Right cardiac atrium (tissue), 5 donors: ENCODE results near the gene ZNF337. TPM values are rescaled to one million over a fixed set of nuclear protein-coding genes. Genes with fewer than 3 reads are reported as not detected.
"Not testable (repeated sequence)": the region's sequence is repeated elsewhere in the genome, so short reads cannot be mapped to it uniquely, and the experiment has no call there.

Source experiments
- ATAC-seq, 2 donors: fragments of 200-7000 bp; cut with Tn5 transposase; one replicate each; pipeline versions ENCODE4 v1.8.0 to v1.9.1; 2020; ENCODE audit warnings: moderate library complexity in 2 of 2, mild to moderate bottlenecking in 1 of 2
- DNase-seq, 3 donors: peaks; one replicate each; pipeline ENCODE4 v3.0.0-alpha.2; 2020
- H3K27ac ChIP-seq: one replicate; pipeline ENCODE4 v1.5.1; 2013; ENCODE audit warnings: mild to moderate bottlenecking, low read length, control low read depth, moderate library complexity
- H3K27me3 ChIP-seq: one replicate; pipeline ENCODE4 v1.6.1; 2013; ENCODE audit not compliant: control insufficient read depth, insufficient read depth
- H3K4me1 ChIP-seq: one replicate; pipeline ENCODE4 v1.6.1; 2013; ENCODE audit warnings: low read length; ENCODE audit not compliant: control insufficient read depth, insufficient read depth
- H3K4me3 ChIP-seq: one replicate; pipeline ENCODE4 v1.5.1; 2013; ENCODE audit warnings: low read length, control low read depth
- H3K9me3 ChIP-seq: one replicate; pipeline ENCODE4 v1.6.1; 2013; ENCODE audit warnings: low read length; ENCODE audit not compliant: control insufficient read depth
- WGBS: extraction: QIAGEN DNeasy Blood & Tissue Kit; methylation state at CpG from one replicate; pipeline ENCODE4 v1.1.7; 2013; 5-methylcytosine and 5-hydroxymethylcytosine counted together
- intact Hi-C, 4 donors: fragments of 100-400 bp; cut with DNase I; formaldehyde crosslinking; loops; one replicate each; pipeline versions ENCODE4 v1.11.0 to v1.14.0; 2022 to 2023
- polyA plus RNA-seq: library from polyadenylated mRNA; stranded (reverse); fragments of 200-250 nt; gene quantifications from one replicate; pipeline ENCODE4 v1.2.3, GENCODE V29; 2013
- total RNA-seq, 4 donors: library from RNA; stranded (reverse); fragmentation: NEBNext Ultra II Directional; extraction: Animal tissue kit (Norgen Biotek cat#: 25700); gene quantifications; one replicate each; pipeline ENCODE4 v1.2.1, GENCODE V29; 2021
- donor health status: healthy with polysubstance abuse.
- donor health status: DM: no; HTN: yes; CAD: no.
- donor health status: DM: no; HTN: no; CAD: no.
- donor health status: DM: no; HTN: yes; CAD: no; lungs with severe emphysema.
- donor health status: DM: yes; HTN: yes; CAD: no.

Gene ZNF337
- total and polyA plus RNA-seq, 5 donors: 6.3 to 11.2 (median 9.4) TPM

DNA sequence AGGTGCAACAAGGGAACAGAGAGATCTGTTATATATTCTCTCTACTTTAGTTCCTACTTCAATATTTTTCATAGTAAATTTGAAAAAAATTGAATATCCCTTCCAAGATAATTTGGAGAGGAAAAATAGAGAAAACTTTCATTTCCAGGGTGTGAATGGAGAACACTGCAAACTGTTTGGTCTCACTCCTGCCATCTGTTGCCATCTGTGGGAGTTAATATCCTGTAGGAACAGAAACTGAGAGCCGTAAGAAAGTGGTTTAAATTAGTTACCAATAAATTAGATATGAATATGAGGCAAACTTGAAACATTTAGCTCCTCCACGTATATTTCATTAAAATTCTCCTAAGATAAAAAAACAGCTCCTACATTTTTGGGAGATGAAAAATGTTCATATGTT lies 4.2 kb downstream of the ZNF337 start:
- 48% methylated on average over 2 of the region's 2 CpGs for WGBS
- ATAC-seq (no peak), DNase-seq (no peak)
- H3K27me3 ChIP-seq: no peaks in the 10 kb centered on the region
- no peak overlapping the region for H3K4me3 ChIP-seq
- H3K9me3 ChIP-seq: no peaks in the 10 kb centered on the region
- H3K4me1 ChIP-seq: peaks cover 4% of the 10 kb centered on the region
- intact Hi-C loops: no loop called here
- no peak overlapping the region for H3K27ac ChIP-seq

DNA sequence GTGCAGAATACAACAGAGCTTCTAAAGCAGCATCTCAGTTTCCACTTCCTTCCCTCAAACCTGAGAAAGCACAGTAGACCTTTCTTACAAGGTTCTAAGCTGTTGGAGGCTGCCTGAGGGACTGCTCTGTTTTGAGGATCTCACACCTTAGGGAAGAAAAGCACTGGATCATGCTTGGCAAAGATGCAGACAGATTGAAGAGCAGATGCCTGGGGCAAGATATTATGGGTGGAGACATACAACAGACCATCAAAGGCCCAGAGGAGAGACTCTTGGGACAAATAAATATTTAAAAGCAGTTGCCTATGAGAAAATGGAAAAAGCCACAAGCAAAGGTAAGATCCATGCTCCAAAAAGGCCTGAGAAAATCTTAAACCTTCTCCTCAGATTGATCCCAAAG lies 6.2 kb downstream of the ZNF337 start:
- ATAC-seq (no peak), DNase-seq (no peak)
- H3K27ac ChIP-seq: no peak overlapping the region
- H3K9me3 ChIP-seq: no peaks in the 10 kb centered on the region
- H3K27me3 ChIP-seq: no peaks in the 10 kb centered on the region
- intact Hi-C loops: no loop called here
- H3K4me1 ChIP-seq: peaks cover 2% of the 10 kb centered on the region
- no peak overlapping the region for H3K4me3 ChIP-seq

DNA sequence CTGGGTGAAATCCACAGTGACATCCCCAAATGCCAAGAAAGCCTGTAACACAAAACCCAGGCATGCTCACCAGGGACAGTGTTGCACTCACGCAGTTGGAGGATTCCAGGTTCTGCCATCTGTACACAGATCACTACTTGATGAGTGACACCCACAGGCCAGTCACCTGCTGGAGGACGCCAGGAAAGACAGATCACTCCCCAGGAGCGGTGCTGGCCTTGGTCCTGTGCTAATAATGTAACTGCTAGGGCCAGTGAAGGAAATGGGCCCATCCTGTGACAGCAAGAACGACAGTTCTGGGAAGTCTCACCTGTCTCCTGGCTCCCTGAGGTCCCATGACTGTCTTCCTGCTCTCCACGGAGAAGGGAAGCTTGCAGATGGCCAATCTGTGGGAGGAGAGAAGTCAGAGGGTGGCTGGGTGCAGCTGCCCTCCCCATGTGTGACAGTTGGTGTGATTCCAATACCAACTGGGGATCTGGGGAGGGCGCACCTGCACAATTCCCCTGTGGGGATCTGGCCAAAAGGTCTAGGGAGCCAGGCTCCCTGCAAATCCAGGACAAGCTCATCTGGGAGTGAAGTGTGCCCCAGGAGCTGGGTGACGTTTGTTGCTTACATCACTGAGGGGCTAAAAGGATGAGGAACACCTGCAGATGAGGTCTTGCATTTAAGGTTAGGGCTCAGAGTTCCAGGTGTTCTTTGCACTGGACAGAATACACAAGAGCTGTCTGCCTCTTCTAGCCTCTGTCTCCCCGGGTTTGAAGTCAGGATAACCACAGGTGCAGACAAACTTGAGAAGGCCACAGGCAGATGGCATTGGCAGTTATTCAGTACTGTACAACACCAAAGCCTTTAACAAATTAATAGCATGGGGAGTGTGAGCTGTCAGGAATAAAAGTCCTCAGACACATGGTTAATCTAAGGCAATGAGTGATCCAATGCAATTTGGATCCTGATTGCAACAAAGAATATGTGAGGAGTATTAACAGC lies 10.3 kb downstream of the ZNF337 start:
- 72% methylated on average over 8 of the region's 8 CpGs for WGBS

GRCh38 chr20:25685276-25686080 lies 11.2 kb downstream of the ZNF337 start:
- 92% methylated on average over 9 of the region's 9 CpGs for WGBS
- peak in 2 of 3 donors; percentile 23 to 30 for DNase-seq
- intact Hi-C loops: loop anchor here in 1 of 4 donors (10.0 kb wide), 1 partner anchor 61 kb away; the partner anchor contains the start of gene NANP
- Histone ChIP-seq H3K4me1 (no peaks in the 10 kb centered on the region), H3K27ac (no peak overlapping the region), H3K9me3 (no peaks in the 10 kb centered on the region), H3K4me3 (no peak overlapping the region), H3K27me3 (no peaks in the 10 kb centered on the region)
- peak; percentile 29 to 33 for ATAC-seq

More for the DNA sequence above, 10.3 kb downstream of the ZNF337 start:
- DNase-seq (peak in 1 of 3 donors; percentile 20), ATAC-seq (peak in 1 of 2 donors; percentile 29)
- intact Hi-C loops: loop anchor here in 1 of 4 donors (10.0 kb wide), 1 partner anchor 62 kb away; the partner anchor contains the start of gene NANP
- no peak overlapping the region for H3K4me3 ChIP-seq
- H3K27me3 ChIP-seq: no peaks in the 10 kb centered on the region
- no peaks in the 10 kb centered on the region for H3K4me1 ChIP-seq
- no peak overlapping the region for H3K27ac ChIP-seq
- H3K9me3 ChIP-seq: no peaks in the 10 kb centered on the region

GRCh38 chr20:25683826-25684225 lies 12.8 kb downstream of the ZNF337 start:
- not testable (repeated sequence) for H3K27me3 ChIP-seq, DNase-seq, H3K27ac ChIP-seq, H3K4me1 ChIP-seq, H3K4me3 ChIP-seq, H3K9me3 ChIP-seq, ATAC-seq
- 97% methylated on average over 3 of the region's 3 CpGs for WGBS
- intact Hi-C loops: loop anchor here in 1 of 4 donors (10.0 kb wide), 1 partner anchor 59 kb away; the partner anchor contains the start of gene NANP

DNA sequence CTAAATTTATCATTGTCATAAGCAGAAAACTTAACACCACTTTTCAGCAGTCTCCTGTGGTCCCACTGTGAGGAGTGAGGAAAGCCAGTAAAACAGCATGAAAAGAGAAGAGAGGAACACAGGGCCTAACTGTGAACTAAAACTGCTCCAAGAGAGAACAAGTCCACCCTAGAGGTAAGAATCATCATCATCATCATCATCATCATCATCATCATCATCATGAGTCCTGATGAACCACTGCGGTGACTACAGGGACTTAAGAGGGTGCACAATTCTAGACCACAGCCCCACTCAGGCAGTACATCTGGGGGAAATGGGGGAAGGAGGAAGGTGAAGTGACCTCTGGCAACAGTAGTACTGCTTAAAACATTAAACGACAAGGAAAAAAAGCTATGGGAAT lies 13.6 kb downstream of the ZNF337 start:
- H3K27ac ChIP-seq: no peak overlapping the region
- WGBS: 93% methylated on average over 2 of the region's 2 CpGs
- no peaks in the 10 kb centered on the region for H3K4me1 ChIP-seq
- no peak for ATAC-seq
- H3K27me3 ChIP-seq: no peaks in the 10 kb centered on the region
- no peak for DNase-seq
- no peaks in the 10 kb centered on the region for H3K9me3 ChIP-seq
- H3K4me3 ChIP-seq: no peak overlapping the region
- intact Hi-C loops: loop anchor here in 1 of 4 donors (10.0 kb wide), 1 partner anchor 58 kb away; the partner anchor contains the start of gene NANP

- 96% methylated on average over 10 of the region's 10 CpGs for WGBS
Measured at GRCh38 chr20:25676164-25676809, 20.4 kb downstream of the ZNF337 start.

DNA sequence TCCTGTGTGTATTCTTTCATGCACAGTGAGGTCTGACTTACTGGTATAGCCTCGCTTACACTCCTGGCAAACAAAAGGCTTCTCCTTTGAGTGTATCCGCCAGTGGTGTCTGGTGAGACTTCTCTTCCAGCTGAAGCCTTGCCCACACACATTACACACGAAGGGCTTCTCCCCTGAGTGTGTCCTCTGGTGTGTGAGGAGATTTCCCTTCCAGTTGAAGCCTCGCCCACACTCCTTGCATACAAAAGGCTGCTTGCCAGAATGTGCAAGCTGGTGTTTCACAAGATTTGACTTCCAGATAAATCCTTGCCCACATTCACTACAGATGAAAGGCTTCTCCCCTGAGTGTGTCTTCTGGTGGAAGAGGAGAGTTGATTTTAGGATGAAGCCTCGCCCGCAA lies 21.5 kb downstream of the ZNF337 start:
- no peaks in the 10 kb centered on the region for H3K9me3 ChIP-seq
- intact Hi-C loops: no loop called here
- ATAC-seq (no peak), DNase-seq (no peak)
- WGBS: 93% methylated on average over 6 of the region's 6 CpGs
- H3K27ac ChIP-seq: no peak overlapping the region
- H3K4me1 ChIP-seq: no peaks in the 10 kb centered on the region
- no peaks in the 10 kb centered on the region for H3K27me3 ChIP-seq
- no peak overlapping the region for H3K4me3 ChIP-seq

More at GRCh38 chr20:25676164-25676809, 20.4 kb downstream of the ZNF337 start:
- DNase-seq (no peak), ATAC-seq (no peak)
- Histone ChIP-seq H3K4me1 (no peaks in the 10 kb centered on the region), H3K4me3 (no peak overlapping the region), H3K27ac (no peak overlapping the region), H3K27me3 (no peaks in the 10 kb centered on the region), H3K9me3 (no peaks in the 10 kb centered on the region)
- intact Hi-C loops: no loop called here

DNA sequence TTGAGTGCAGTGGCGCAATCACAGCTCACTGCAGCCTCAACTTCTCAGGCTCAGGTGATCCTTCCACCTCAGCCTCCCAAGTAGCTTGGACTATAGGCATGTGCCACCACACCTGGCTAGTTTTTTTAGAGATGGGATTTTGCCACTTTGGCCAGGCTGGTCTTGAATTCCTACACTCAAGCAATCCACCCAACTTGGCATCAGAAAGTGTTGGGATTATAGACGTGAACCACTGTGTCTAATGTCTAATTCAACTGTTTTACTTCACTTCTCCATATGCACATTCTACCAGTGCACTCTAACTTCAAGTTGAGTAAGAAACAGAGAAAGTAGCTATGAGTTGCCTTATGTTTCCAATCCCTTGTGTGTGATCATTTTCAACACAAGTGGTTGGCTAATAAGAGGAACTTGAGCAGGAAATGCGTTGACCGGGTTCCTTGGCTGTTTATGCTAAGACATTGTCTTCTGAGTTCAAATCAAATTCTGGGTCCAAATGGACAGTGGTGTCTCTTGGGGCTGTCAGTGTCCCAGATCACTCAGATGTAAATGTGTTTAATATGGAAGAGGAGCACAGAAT lies 23.9 kb downstream of the ZNF337 start:
- intact Hi-C loops: no loop called here
- Histone ChIP-seq H3K27ac (no peak overlapping the region), H3K27me3 (no peaks in the 10 kb centered on the region), H3K9me3 (no peaks in the 10 kb centered on the region), H3K4me3 (no peak overlapping the region), H3K4me1 (no peaks in the 10 kb centered on the region)
- WGBS: 93% methylated on average over 4 of the region's 4 CpGs
- no peak for DNase-seq
- no peak for ATAC-seq

- no peaks in the 10 kb centered on the region for H3K4me1 ChIP-seq
- no peak overlapping the region for H3K4me3 ChIP-seq
- no peaks in the 10 kb centered on the region for H3K27me3 ChIP-seq
- DNase-seq: no peak
- 71% methylated on average over 7 of the region's 7 CpGs for WGBS
- intact Hi-C loops: no loop called here
- no peaks in the 10 kb centered on the region for H3K9me3 ChIP-seq
- ATAC-seq: no peak
- no peak overlapping the region for H3K27ac ChIP-seq
Measured at GRCh38 chr20:25669826-25670422, 26.7 kb downstream of the ZNF337 start.
